ENCODE measurements around the gene SSC5D. TPM values are rescaled to one million over a fixed set of nuclear protein-coding genes. Genes with fewer than 3 reads are reported as not detected.

SSC5D gene
- total RNA-seq, 1 donor from 2014 or later = 0.13 TPM

GRCh38 chr19:55473225-55474012 lies 14.8 kb upstream of the SSC5D start:
- no peak for DNase-seq (ENCODE audit: low read depth, low spot score)

GRCh38 chr19:55474269-55475265 lies 13.7 kb upstream of the SSC5D start:
- DNase-seq (ENCODE audit: low read depth, low spot score) = no peak

GRCh38 chr19:55476100-55476775 lies 12.0 kb upstream of the SSC5D start, which contains the start of gene ZNF628:
ZNF628 (plus strand) TSS chr19:55476617; CDS start chr19:55479911, 3,294 bp downstream.
- peak; percentile 93 for DNase-seq (ENCODE audit: low read depth, low spot score)

- no peak for DNase-seq (ENCODE audit: low read depth, low spot score)
Observed at GRCh38 chr19:55477905-55478304, 10.3 kb upstream of the SSC5D start.

- no peak for DNase-seq (ENCODE audit: low read depth, low spot score)
Observed at GRCh38 chr19:55478364-55478763, 9.9 kb upstream of the SSC5D start.

GRCh38 chr19:55479045-55479444 lies 9.2 kb upstream of the SSC5D start:
- DNase-seq (ENCODE audit: low read depth, low spot score) = no peak

- no peak for DNase-seq (ENCODE audit: low read depth, low spot score)
Observed at GRCh38 chr19:55479451-55480230, 8.6 kb upstream of the SSC5D start.

- no peak for DNase-seq (ENCODE audit: low read depth, low spot score)
Observed at GRCh38 chr19:55481148-55481793, 7.0 kb upstream of the SSC5D start.

GRCh38 chr19:55481794-55482155 lies 6.5 kb upstream of the SSC5D start:
- no peak for DNase-seq (ENCODE audit: low read depth, low spot score)

GRCh38 chr19:55482156-55482961 lies 5.9 kb upstream of the SSC5D start:
- no peak for DNase-seq (ENCODE audit: low read depth, low spot score)

- no peak for DNase-seq (ENCODE audit: low read depth, low spot score)
Observed at GRCh38 chr19:55482967-55483705, 5.1 kb upstream of the SSC5D start.

GRCh38 chr19:55483706-55484592 lies 4.3 kb upstream of the SSC5D start:
- no peak for DNase-seq (ENCODE audit: low read depth, low spot score)

- no peak for DNase-seq (ENCODE audit: low read depth, low spot score)
Observed at GRCh38 chr19:55484593-55485438, 3.4 kb upstream of the SSC5D start, which contains the start of gene NAT14. NAT14 (plus strand) TSS chr19:55485188; CDS start chr19:55485709, 521 bp downstream.

- DNase-seq (ENCODE audit: low read depth, low spot score) = no peak
Observed at GRCh38 chr19:55485439-55486011, 2.7 kb upstream of the SSC5D start.

GRCh38 chr19:55486043-55486970 lies 1.9 kb upstream of the SSC5D start:
- DNase-seq (ENCODE audit: low read depth, low spot score) = no peak
